Measurements from ENCODE around the gene DDIT4L. TPM values are rescaled to one million over a fixed set of nuclear protein-coding genes. Genes with fewer than 3 reads are reported as not detected.

Gene DDIT4L
- total and polyA plus RNA-seq, 2 of the 8 experiments (the other 6 are each of a cell fraction or from before 2014, with no cell fraction given) = 3.5 to 6.0 TPM

DNA sequence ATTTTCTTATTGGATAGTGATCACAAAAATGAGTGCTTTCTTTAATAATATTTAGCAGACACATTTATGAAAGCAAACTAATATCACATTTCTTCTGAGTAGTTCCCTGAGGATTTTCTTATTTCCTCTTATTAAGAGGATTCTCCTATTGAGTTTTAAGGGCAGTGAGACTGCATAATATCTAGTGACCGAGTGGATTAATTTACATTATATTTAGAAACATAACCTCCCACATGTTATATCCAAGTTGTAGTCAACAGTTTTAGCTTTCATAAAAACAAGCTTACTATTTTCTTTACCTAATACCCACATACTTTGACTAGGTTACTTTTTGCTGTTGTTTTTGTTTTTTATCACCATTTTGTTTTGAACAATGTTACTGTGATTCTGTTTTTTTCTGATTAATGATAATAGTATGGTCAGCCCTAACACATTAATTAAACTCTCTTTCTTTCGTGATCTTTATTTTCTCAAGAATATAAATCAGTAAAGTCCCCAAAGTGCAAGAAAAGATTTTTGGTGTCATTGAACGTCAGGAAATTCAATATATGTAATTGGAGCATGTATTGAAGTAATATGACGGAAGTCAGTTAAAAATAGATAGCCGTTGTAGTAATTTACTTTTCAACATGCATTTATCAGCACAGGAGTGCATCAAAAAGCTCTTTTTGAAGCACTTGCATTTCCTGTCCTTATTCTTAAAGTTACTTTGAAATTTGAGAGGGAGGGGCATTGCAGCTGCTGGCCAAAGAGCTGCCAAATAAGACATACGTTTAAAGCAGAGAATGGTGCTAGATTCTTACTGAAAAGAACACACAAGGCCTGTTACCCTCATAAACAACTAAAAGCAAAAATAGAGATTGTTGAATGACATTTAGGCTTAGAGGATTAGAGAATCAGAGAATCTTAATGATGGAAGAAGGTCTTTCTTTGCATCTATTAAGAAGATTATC is 25.2 kb downstream of the DDIT4L start (continued):
- no peak for TF ChIP-seq NANOG (IDR thresholded peaks at IDR 0.05; ENCODE audit: insufficient read depth, low read depth, low read length, poor library complexity, severe bottlenecking)
- TF ChIP-seq ZNF274 (IDR thresholded peaks at IDR 0.05; ENCODE audit: borderline replicate concordance, extremely low read depth, low read length) = no peak
- no peak for TF ChIP-seq TAF1 (IDR thresholded peaks at IDR 0.05; ENCODE audit: low read depth, low read length)
- TF ChIP-seq SP1 (IDR thresholded peaks at IDR 0.05; ENCODE audit: low read depth, low read length) = no peak
- TF ChIP-seq JUN (IDR thresholded peaks at IDR 0.05; ENCODE audit: low read depth, low read length) = no peak
- no peak for TF ChIP-seq POU5F1 (IDR thresholded peaks at IDR 0.05; ENCODE audit: low read depth, low read length)
- TF ChIP-seq POLR2A (IDR thresholded peaks at IDR 0.05; ENCODE audit: control extremely low read depth in 1 of 2, low read depth in 2 of 2, low read length in 2 of 2) = no peak
